Ectodermal cell (in vitro differentiated cells): ENCODE results near the gene LRMDA.

Experiments used
- H3K27ac ChIP-seq: 2 replicates; pipeline ENCODE4 v1.7.0; 2013; ENCODE audit warnings: mild to moderate bottlenecking, low read depth, low read length; ENCODE audit not compliant: insufficient read depth, poor library complexity, severe bottlenecking
- H3K27me3 ChIP-seq: 2 replicates; pipeline ENCODE4 v1.7.0; 2013; ENCODE audit warnings: mild to moderate bottlenecking, low read length; ENCODE audit not compliant: insufficient read depth, control insufficient read depth, poor library complexity, severe bottlenecking
- H3K36me3 ChIP-seq: one replicate; pipeline ENCODE4 v1.7.0; 2013; ENCODE audit warnings: low read length; ENCODE audit not compliant: control insufficient read depth, insufficient read depth
- H3K4me1 ChIP-seq: one replicate; pipeline ENCODE4 v1.7.0; 2013; ENCODE audit warnings: low read length; ENCODE audit not compliant: control insufficient read depth, insufficient read depth
- H3K4me3 ChIP-seq: 2 replicates; pipeline ENCODE4 v1.7.0; 2013; ENCODE audit warnings: low read depth, low read length, control low read depth; ENCODE audit not compliant: insufficient read depth
- H3K9me3 ChIP-seq: 2 replicates; pipeline ENCODE4 v1.7.0; 2013; ENCODE audit warnings: mild to moderate bottlenecking, low read length, moderate library complexity; ENCODE audit not compliant: control insufficient read depth
- WGBS, 2 experiments: methylation state at CpG; one replicate each; pipeline ENCODE4 v1.1.7; 2013; ENCODE audit warnings: missing lambda C conversion rate in 2 of 2; 5-methylcytosine and 5-hydroxymethylcytosine counted together

The LRMDA gene

DNA sequence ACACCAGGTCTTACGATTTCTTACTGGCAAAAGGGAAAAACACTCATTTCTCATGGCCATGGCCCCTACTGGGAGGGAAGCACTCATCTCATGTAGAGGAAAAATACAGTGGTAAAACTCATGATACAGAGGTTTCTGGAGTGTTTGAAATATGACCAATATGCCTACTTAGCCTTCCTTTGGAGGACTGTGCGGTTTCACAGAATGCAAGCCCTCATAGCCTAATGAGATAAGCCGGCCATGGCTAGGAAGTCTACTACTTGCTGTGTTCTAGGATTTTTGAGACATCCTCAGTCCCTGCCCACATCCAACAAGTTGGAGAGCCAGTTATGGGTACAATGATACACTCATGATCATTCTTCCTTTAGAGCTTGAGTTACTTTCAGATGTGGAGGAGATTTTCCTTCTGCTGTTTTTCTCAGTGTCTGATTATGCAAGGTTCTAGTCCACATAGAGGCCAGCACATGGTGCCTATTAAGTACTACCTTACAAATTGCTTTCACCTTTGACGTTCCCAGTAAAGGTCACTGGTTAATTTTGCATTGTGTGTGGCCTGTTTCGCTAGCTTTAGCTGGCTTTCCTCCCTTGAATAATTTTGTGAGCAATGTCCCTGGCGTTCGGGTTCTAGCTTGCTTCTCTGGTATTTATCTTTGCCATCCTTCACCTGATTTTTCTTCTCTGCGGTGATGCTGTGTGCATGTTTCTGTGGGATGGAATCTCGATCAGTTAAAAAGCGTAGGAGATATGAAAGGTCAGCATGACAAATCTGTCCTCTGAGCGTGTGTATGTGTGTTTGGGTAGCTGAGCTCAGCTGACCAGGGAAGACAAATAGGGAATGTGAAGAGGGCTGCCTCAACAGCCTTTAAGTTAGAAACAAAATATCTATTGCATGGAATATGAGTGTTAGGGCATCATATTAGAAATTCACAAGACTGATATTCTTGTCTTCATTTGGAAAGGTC lies 295.4 kb downstream of the LRMDA start:
- Histone ChIP-seq H3K27me3 (no peaks in the 10 kb centered on the region), H3K4me1 (no peaks in the 10 kb centered on the region), H3K27ac (no peak overlapping the region), H3K36me3 (no peaks in the 10 kb centered on the region), H3K9me3 (no peaks in the 10 kb centered on the region), H3K4me3 (no peak overlapping the region)
- WGBS, 2 experiments = 93 to 95% methylated on average over 11 of the region's 11 CpGs

DNA sequence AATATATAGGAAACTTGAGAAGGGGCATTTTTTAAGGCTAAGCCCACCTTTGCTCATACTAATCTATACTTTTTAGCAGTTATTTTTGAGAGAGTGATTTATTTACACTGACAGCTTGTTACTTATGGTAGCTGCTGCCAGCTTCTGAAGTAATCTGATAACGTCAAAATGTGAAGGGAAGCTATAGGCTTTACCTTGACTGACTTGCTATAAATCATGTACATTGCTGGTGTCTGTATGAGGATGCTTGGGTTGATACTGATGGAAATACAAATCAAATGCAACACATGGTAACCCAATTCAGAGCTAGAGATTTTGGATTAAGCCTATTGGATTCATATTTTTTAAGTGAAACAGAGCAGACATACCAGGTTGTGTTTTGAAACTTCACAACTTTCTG lies 299.4 kb downstream of the LRMDA start:
- Histone ChIP-seq H3K27ac (no peak overlapping the region), H3K4me3 (no peak overlapping the region), H3K4me1 (no peaks in the 10 kb centered on the region), H3K9me3 (no peaks in the 10 kb centered on the region), H3K27me3 (no peaks in the 10 kb centered on the region), H3K36me3 (no peaks in the 10 kb centered on the region)
- WGBS, 2 experiments = 100% methylated on average over 1 of the region's 1 CpG

DNA sequence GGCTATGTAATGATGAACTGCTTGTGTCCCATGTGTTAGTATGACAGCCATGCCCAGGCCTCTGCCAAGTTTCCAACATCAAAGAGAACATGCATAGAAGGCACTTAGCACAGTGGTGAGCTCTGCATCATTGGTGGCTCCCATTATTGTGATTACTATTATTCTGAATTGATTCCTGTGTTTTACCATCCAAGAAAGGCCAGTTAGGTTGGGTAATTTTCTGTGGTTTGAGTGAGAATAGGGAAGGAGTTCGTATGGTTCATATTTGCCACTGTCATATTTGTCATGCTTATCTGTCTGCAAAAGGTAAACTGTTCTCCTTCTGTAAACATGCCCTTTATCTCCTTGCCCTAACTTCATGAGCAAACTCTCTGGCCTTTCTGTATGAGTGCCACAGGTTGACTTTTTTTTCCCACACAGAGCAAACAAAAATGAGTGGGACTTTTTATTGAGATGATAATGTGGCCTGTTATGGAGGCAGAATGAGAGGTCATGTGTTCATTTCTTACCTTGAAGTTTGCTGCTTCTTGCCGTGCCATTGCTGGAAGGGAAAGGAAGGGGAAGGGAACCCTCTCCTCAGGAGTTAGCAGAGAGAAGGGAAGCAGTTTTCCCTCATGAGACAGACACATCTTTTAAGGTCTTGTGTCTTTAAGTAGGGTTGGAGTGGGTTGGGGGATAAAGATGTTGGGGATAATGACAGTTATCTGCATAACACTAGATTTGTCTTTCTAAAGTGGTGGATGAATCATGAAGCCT lies 301.9 kb downstream of the LRMDA start:
- no peaks in the 10 kb centered on the region for H3K27me3 ChIP-seq
- WGBS, 2 experiments = 90 to 92% methylated on average over 2 of the region's 2 CpGs
- H3K4me1 ChIP-seq = no peaks in the 10 kb centered on the region
- no peak overlapping the region for H3K27ac ChIP-seq
- no peaks in the 10 kb centered on the region for H3K36me3 ChIP-seq
- no peaks in the 10 kb centered on the region for H3K9me3 ChIP-seq
- no peak overlapping the region for H3K4me3 ChIP-seq

DNA sequence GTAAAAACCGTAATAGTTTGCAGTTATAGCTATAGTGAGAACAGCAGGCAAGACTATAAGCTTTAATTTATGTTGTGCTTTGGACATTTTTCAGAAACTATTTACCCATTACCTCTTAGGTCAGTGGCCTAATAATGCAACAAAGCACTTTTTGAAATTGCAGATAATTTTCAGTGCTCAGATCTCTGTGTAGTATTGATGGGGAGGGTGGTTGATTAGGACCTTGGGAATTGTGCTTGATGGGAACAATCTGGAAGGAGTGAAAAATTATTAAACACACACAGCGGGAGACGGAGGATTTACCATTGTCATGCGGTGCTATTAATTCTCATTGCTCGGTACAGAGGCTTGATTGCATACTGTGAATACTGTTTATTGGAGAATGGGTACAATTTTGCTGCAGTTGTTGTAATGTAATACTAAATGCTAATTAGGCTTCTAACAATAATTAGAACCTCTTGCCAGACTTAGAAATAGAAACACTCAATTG lies 304.8 kb downstream of the LRMDA start:
- WGBS, 2 experiments = 89 to 90% methylated on average over 5 of the region's 5 CpGs
- Histone ChIP-seq H3K4me1 (no peaks in the 10 kb centered on the region), H3K9me3 (no peaks in the 10 kb centered on the region), H3K36me3 (no peaks in the 10 kb centered on the region), H3K4me3 (no peak overlapping the region), H3K27ac (no peak overlapping the region), H3K27me3 (no peaks in the 10 kb centered on the region)

DNA sequence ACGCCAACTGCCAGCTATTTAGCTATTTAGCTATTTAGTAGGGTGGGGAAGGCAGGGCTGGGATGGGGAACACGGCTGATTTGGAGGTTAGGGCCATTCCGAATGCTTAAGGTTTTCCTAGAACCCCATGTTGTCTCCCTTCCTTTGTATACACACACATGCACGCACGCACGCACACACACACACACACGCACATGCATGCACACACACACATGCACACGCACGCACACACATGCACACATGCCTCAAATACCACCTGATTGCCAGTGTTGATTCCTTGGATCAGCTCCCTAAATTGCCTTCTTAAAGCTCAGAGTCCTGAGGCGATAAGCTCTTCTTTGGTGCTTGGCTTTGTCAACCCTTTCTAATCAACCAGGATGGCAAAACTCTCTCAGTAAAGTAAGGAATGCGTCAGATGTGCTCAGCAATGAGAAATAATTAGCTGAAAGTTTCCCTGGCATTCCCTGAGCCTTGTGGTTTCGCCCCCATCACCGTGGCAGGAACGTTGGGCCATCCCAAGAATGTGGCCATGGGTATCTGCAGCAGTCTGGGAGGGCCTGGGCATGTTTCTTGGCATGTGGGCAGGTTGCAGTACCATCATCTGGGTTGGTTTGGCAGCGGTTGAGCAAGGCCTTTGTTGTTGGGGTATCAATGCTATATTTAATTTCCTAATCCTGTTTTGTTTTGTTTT lies 305.6 kb downstream of the LRMDA start:
- 92 to 95% methylated on average over 14 to 15 of the region's 15 CpGs for WGBS, 2 experiments

DNA sequence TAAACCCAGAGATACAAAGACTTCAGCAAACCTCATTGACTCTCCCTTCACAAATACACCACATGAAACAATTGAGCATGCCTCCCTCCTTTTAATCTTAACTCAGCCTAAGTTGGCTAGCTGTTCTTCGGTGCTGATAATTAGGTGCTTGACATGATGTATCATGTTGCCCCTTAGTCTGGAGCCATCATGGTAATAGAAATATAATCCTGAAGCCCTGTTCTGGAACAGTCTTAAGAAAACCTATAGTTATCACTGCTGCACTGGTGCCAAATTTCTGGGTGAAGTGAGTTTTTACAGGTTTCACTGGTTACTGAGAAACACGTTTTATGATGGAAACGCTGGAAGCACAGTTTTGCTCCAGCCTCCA lies 306.1 kb downstream of the LRMDA start:
- Histone ChIP-seq H3K4me1 (no peaks in the 10 kb centered on the region), H3K27me3 (no peaks in the 10 kb centered on the region), H3K36me3 (no peaks in the 10 kb centered on the region), H3K4me3 (no peak overlapping the region), H3K27ac (no peak overlapping the region), H3K9me3 (no peaks in the 10 kb centered on the region)
- 96 to 97% methylated on average over 3 of the region's 3 CpGs for WGBS, 2 experiments

More for the DNA sequence above, 305.6 kb downstream of the LRMDA start:
- no peak overlapping the region for H3K4me3 ChIP-seq
- no peaks in the 10 kb centered on the region for H3K9me3 ChIP-seq
- H3K27ac ChIP-seq = no peak overlapping the region
- H3K36me3 ChIP-seq = no peaks in the 10 kb centered on the region
- no peaks in the 10 kb centered on the region for H3K27me3 ChIP-seq
- no peaks in the 10 kb centered on the region for H3K4me1 ChIP-seq

DNA sequence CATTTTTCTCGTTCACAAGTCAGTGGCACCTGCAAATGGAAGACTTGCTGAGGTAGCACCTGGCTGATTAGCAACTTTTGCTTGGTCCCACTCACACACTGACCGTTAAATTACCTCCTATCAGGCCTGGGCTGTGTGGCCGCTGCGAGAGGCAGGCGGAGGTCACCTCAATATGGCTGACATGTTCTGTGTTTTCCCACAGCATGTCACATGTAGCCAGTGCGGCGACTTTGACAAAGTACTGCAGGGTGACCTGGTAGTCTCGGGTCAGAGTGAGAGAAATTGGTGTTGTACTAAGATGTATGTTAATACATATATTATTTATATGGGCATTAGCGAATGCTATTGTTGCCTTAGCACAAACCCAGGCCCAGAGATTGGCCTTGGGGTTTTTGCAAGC lies 307.5 kb downstream of the LRMDA start:
- WGBS, 2 experiments = 94 to 96% methylated on average over 9 of the region's 9 CpGs
- Histone ChIP-seq H3K9me3 (no peaks in the 10 kb centered on the region), H3K36me3 (no peaks in the 10 kb centered on the region), H3K27me3 (no peaks in the 10 kb centered on the region), H3K27ac (no peak overlapping the region), H3K4me1 (no peaks in the 10 kb centered on the region), H3K4me3 (no peak overlapping the region)

DNA sequence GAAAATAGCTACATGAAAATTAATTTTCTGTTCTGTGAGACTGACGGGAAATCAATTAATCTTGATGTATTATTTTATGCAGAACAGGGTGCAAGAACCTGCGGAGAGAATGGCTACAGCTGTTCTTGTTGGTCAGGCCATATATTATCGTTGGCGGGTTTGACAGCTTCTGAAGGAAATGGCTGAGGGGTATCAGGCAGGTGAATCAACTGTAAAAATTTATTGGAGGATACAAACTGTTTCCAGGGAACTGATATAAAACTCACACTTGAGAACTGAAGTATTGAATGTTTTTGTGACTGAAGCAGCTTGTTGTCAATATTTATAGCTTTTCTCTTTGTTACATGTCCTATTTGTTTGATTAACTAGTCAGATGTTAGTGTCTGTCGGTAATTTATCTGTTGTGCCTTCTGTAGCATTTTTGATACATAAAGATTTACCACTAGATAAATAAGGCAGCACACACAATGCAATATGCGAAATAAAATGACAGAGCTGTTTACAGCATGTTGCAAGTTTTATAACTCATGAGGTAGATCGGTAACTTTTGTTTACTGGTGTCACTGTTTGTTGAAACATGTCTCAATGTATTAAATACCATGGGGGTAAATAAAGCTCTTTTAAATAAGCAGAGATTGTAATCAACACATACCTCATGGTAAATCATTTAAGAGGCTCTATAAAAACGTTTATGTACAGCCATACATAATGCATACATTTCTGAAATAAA lies 308.2 kb downstream of the LRMDA start:
- H3K4me3 ChIP-seq = no peak overlapping the region
- no peak overlapping the region for H3K27ac ChIP-seq
- no peaks in the 10 kb centered on the region for H3K27me3 ChIP-seq
- H3K4me1 ChIP-seq = no peaks in the 10 kb centered on the region
- WGBS, 2 experiments = 87 to 88% methylated on average over 6 to 8 of the region's 8 CpGs
- no peaks in the 10 kb centered on the region for H3K9me3 ChIP-seq
- H3K36me3 ChIP-seq = no peaks in the 10 kb centered on the region

DNA sequence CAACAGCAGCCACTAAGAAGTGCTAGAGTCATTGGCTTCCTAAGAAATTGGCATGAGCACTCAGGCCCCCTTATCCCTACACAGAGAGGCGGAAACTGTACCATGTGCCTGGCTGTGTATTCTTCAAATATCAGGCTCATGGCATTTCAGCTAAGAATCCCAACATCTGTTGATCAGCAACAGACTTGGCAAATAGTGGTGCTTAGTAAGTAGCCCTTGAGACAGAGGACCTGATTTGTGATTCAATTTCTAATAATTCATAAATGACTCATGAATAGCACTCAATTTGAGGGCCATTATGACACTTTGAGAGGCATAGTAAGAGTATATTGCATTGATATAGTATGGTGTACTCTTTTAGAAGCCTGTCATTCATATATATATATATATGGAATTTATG lies 309.1 kb downstream of the LRMDA start:
- Histone ChIP-seq H3K27ac (no peak overlapping the region), H3K4me1 (no peaks in the 10 kb centered on the region), H3K9me3 (no peaks in the 10 kb centered on the region), H3K4me3 (no peak overlapping the region), H3K27me3 (no peaks in the 10 kb centered on the region), H3K36me3 (no peaks in the 10 kb centered on the region)
- WGBS, 2 experiments = 96 to 97% methylated on average over 1 of the region's 1 CpG
